Dedifferentiated amniotic fluid mesenchymal stem cell (primary cell): ENCODE measurements around the gene NRL.
"Not testable (repeated sequence)": the region's sequence is repeated elsewhere in the genome, so short reads cannot be mapped to it uniquely, and the experiment has no call there.

Experiments used
- DNase-seq: peaks from one replicate; pipeline ENCODE4 v3.0.0-alpha.2; 2016; ENCODE audit errors: extremely low spot score

The NRL gene

DNA sequence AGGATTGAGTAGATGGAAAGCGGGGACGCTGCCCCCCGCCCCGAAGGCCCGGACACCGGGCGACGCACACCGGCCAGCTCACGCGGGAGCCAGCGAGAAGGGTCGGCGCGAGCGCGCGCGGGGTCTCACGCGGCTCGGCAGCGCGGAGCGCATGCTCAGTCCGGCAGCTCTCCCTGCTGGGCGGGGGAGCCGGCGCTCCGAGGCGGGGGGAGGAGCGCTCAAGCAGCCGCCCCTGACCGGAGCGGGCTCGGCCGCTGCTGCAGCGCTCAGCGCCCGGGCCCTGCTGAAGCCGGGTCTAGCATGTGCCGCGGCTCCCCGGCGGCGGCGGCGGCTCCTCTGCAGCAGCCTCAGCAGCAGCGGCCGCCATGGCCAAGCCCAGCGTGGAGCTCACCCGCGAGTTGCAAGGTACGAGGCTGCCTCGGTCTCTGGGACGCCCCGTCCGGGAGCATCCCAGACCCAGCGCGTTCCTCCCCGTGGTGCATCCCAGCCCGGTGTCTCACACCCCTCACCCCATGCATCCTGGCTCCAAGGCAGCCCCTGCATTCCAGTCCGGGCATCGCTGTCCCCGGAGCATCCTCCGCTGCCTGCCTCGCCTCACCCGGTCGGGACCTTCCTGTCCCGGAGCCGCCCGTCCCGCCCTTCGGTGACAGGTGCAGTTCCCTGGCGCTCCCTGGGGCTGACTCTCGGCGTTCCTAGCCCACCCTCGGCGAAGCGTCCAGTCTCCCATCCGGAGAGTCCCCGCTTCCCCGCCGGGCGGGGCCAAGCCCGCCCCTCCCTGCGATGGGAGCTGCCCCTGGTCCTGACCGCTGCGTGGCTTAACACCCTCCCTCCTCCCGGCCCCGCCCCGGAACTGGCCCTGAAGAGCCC is 62.7 kb downstream of the NRL start, which contains the start of gene CARMIL3:
Gene CARMIL3 (plus strand): TSS at position 221 of the 867 bp plus-strand sequence. CDS start 145 bp downstream, at position 366.
- DNase-seq = peak; percentile 21

GRCh38 chr14:24051176-24051788 is 63.5 kb downstream of the NRL start:
- DNase-seq = no peak

GRCh38 chr14:24050753-24051152 is 64.0 kb downstream of the NRL start:
- not testable (repeated sequence) for DNase-seq

DNA sequence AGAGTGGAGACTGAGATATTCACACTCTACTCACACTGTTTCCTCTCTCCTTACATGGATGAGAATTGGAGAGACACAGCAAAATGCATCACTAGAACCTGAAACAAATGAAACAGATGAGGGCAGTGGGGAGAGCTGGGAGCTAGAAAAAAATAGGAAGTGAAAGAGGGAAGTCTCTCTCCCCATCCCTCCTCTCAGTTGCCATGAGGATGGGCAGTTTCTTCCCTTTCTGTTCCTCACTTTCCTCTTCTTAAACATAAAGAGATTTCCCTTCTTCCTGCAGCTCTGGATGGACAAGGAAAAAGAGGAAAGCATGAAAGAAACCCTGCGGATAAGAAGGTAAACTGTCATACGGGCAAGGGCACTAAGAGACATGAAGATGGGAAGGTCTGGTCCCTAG is 65.7 kb downstream of the NRL start:
- not testable (repeated sequence) for DNase-seq

- no peak for DNase-seq
Observed at GRCh38 chr14:24042746-24043145, 72.0 kb downstream of the NRL start.

DNA sequence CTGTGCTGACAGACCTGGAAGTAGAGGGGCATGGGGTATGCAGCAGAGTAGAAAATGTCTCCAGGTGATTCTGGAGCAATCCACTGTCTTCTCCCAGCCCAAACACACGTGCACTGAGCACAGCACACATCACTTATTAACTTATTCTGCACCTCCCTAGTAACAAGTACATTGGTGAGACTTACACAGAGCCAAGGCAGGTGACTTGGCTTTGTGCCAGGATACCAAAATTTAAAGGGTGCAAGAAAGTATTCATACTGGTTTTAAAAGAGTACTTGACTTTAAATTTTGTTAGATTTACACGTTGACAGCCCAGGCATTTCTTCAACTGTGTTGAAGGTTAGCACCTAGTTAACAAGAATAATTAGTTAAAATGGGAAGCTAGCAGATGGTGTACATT is 74.1 kb downstream of the NRL start:
- DNase-seq = no peak

DNA sequence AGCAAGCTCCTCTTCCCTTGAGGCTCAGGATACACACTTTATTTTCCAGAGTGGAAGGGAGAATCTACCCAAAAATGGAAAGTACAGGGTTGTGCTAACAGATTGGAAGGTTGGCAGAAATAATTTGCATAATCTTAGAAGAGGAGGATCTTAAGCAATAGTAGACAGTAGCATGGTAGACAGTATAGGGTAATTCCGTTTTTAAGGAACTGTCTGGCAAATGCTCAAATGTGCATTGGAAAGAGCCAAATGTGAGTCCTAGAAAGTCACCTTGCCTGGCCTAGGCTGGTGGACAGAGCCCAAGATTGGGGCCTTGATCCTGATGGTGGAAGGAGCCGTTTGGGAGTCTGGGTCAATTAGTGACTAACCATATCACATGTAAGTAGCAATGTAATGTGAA is 76.1 kb downstream of the NRL start:
- no peak for DNase-seq

DNA sequence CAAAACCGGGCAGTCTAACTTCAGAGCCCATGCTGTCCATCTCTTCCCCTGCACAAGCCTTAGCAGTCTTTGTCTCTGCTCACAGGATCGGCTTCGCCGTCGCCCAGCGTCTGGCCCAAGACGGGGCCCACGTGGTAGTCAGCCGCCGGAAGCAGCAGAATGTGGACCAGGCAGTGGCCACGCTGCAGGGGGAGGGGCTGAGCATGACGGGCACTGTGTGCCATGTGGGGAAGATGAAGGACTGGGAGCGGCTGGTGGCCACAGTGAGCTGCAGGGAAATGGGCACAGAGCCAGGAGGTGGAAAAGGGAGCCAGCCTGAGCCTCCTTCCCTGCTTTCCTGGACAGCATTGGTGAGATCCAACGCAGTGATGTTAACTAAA is 77.1 kb downstream of the NRL start:
- no peak for DNase-seq

DNA sequence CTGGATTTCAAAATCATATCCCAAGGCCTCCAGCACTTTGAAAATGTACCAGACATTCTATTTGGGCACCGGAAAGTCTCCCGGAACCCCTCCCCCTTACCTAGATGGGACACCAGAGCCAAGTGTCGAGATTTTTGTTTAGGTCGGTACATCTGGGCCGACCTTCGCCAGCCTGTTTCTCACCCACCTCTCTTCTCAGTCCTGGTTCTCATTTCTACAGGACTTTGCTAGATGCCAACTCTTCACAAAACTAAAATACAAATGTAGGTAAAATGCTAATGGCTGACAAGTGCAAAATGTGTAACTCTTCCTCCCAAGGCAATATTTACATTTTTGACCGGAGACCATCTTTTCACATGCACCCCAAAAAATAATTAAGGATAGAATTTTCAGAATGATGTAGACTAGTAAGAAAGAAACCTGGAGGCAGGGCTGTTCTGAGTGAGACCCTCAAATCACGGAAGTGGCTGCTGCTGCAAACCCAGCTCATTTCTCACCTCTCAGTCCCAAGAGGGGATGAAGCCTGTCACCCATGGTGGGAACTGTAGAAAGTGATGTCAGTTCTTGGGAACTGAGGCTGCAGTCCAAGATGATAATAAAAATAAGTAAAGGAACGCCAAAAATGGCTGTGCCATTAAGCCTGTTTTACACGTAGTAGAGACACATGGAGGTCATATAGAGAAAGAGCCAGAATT is 77.6 kb downstream of the NRL start:
- not testable (repeated sequence) for DNase-seq

- DNase-seq = peak; percentile 63
Observed at GRCh38 chr14:24036169-24036962, 78.4 kb downstream of the NRL start.

- DNase-seq = not testable (repeated sequence)
Observed at GRCh38 chr14:24035769-24036168, 79.0 kb downstream of the NRL start.

GRCh38 chr14:24032727-24033418 is 81.9 kb downstream of the NRL start:
- DNase-seq = no peak

DNA sequence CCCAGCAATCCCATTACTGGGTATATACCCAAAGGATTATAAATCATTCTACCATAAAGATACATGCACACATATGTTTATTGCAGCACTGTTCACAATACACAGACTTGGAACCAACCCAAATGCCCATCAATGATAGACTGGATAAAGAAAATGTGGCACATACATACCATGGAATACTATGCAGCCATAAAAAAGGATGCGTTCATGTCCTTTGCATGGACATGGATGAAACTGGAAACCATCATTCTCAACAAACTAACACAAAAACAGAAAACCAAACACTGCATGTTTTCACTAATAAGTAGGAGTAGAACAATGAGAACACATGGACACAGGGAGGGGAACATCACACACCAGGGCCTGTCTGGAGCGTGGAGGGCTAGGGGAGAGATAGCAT is 83.4 kb downstream of the NRL start:
- DNase-seq = not testable (repeated sequence)

GRCh38 chr14:24029687-24030086 is 85.1 kb downstream of the NRL start:
- DNase-seq = not testable (repeated sequence)
